GM23338 (cell line): ENCODE data around the gene DTD1. TPM values are rescaled to one million over a fixed set of nuclear protein-coding genes. Genes with fewer than 3 reads are reported as not detected.
A peak's percentile ranks its signal among the peaks of the same experiment; 100 is the strongest.

Source experiments
- ATAC-seq: fragments of 200-7000 bp; cut with Tn5 transposase; 3 replicates; pipeline ENCODE4 v1.9.1; 2020
- DNase-seq: peaks from one replicate; pipeline ENCODE4 v3.0.0-alpha.2; 2015; ENCODE audit warnings: low spot score
- H2AFZ ChIP-seq: fragments of 200-600 bp; sonication (generic); 2 replicates; pipeline ENCODE4 v1.8.0; 2016; ENCODE audit warnings: antibody characterized with exemption, mild to moderate bottlenecking, moderate library complexity
- H3F3A ChIP-seq: fragments of 200-600 bp; sonication (generic); replicated peaks from 2 replicates; pipeline ENCODE4 v1.8.0; 2017; ENCODE audit warnings: antibody characterized with exemption, mixed run types, low read depth
- H3K27ac ChIP-seq: fragments of 200-600 bp; sonication (generic); 2 replicates; pipeline ENCODE4 v1.6.1; 2016; ENCODE audit warnings: low read depth
- H3K27me3 ChIP-seq: fragments of 200-600 bp; sonication (generic); 2 replicates; pipeline ENCODE4 v1.8.0; 2016; ENCODE audit warnings: mild to moderate bottlenecking, mixed run types, moderate library complexity; ENCODE audit not compliant: insufficient read depth
- H3K36me3 ChIP-seq: fragments of 200-600 bp; sonication (generic); 2 replicates; pipeline ENCODE4 v1.8.0; 2016; ENCODE audit warnings: mild to moderate bottlenecking; ENCODE audit not compliant: insufficient read depth
- H3K4me1 ChIP-seq: fragments of 200-600 bp; sonication (generic); 2 replicates; pipeline ENCODE4 v1.8.0; 2016; ENCODE audit warnings: mild to moderate bottlenecking, moderate library complexity; ENCODE audit not compliant: insufficient read depth
- H3K4me2 ChIP-seq: fragments of 200-600 bp; sonication (generic); 2 replicates; pipeline ENCODE4 v1.7.1; 2017; ENCODE audit warnings: mixed run types
- H3K4me3 ChIP-seq: fragments of 200-600 bp; sonication (generic); 2 replicates; pipeline ENCODE4 v1.6.1; 2016; ENCODE audit warnings: mixed run types
- H3K79me2 ChIP-seq: fragments of 200-600 bp; sonication (generic); replicated peaks from 2 replicates; pipeline ENCODE4 v1.8.0; 2017; ENCODE audit warnings: mild to moderate bottlenecking; ENCODE audit not compliant: insufficient read depth
- H3K9me2 ChIP-seq: fragments of 200-600 bp; sonication (generic); 2 replicates; pipeline ENCODE4 v1.8.0; 2017; ENCODE audit not compliant: insufficient read depth
- H4K20me1 ChIP-seq: fragments of 200-600 bp; sonication (generic); replicated peaks from 2 replicates; pipeline ENCODE4 v1.8.0; 2017; ENCODE audit warnings: mild to moderate bottlenecking; ENCODE audit not compliant: insufficient read depth
- H3K27ac Mint-ChIP-seq: 2 replicates; pipeline ENCODE4 v1.8.0; 2020; ENCODE audit warnings: inconsistent platforms, mild to moderate bottlenecking, moderate library complexity, mixed read lengths
- H3K27me3 Mint-ChIP-seq: 3 replicates; pipeline ENCODE4 v1.8.0; 2022; ENCODE audit warnings: low read depth, mild to moderate bottlenecking, moderate library complexity, mixed read lengths, inconsistent platforms; ENCODE audit not compliant: insufficient read depth, poor library complexity
- H3K36me3 Mint-ChIP-seq: 3 replicates; pipeline ENCODE4 v1.8.0; 2021; ENCODE audit warnings: low read depth, mild to moderate bottlenecking, inconsistent platforms, moderate library complexity, mixed read lengths
- H3K4me1 Mint-ChIP-seq: 3 replicates; pipeline ENCODE4 v1.8.0; 2020; ENCODE audit warnings: mild to moderate bottlenecking, inconsistent platforms, mixed read lengths
- H3K4me3 Mint-ChIP-seq: 3 replicates; pipeline ENCODE4 v1.8.0; 2021; ENCODE audit warnings: moderate library complexity, mild to moderate bottlenecking, inconsistent platforms, mixed read lengths
- H3K9me3 Mint-ChIP-seq: 3 replicates; pipeline ENCODE4 v1.8.0; 2020; ENCODE audit warnings: moderate library complexity, mild to moderate bottlenecking, inconsistent platforms, mixed read lengths
- EZH2 ChIP-seq: fragments of 200-600 bp; sonication (generic); IDR thresholded peaks from one replicate; pipeline ENCODE4 v1.8.0; 2017; ENCODE audit warnings: antibody characterized with exemption, mild to moderate bottlenecking, low read depth; ENCODE audit not compliant: unreplicated experiment
- JUNB ChIP-seq: IDR thresholded peaks from one replicate; pipeline ENCODE4 v1.6.1; 2016; ENCODE audit warnings: antibody characterized with exemption; ENCODE audit not compliant: unreplicated experiment
- POLR2AphosphoS5 ChIP-seq: IDR thresholded peaks from 2 replicates; pipeline ENCODE4 v1.6.1; 2016; ENCODE audit warnings: antibody characterized with exemption, low read depth
- STAT1 ChIP-seq: IDR thresholded peaks from one replicate; pipeline ENCODE4 v1.6.1; 2016; ENCODE audit warnings: antibody characterized with exemption; ENCODE audit not compliant: unreplicated experiment
- ZNF114 ChIP-seq: fragments of 250-450 bp; sonication (Bioruptor Pico); IDR thresholded peaks from 2 replicates; pipeline ENCODE4 v1.5.0; 2020; ENCODE audit warnings: mild to moderate bottlenecking, moderate library complexity
- ZNF331 ChIP-seq: fragments of 250-450 bp; sonication (Bioruptor Pico); IDR thresholded peaks from 2 replicates; pipeline ENCODE4 v1.5.0; 2020; ENCODE audit warnings: low read depth, mild to moderate bottlenecking, moderate library complexity
- polyA plus RNA-seq: library from polyadenylated mRNA; unstranded; fragments of >200 nt; fragmentation: Nextera tagmentation; extraction: Ambion mirVana; gene quantifications from 2 replicates; pipeline ENCODE4 v1.2.1, GENCODE V29; 2016
- total RNA-seq: library from RNA; depleted of rRNA; stranded (reverse); fragments of >200 nt; shearing (Covaris generic); gene quantifications from 2 replicates; pipeline ENCODE4 v1.2.3, GENCODE V29; 2014
- TF ChIP-seq, protein P1 (sequence below): IDR thresholded peaks from one replicate; pipeline ENCODE4 v1.6.1; 2018; ENCODE audit warnings: antibody characterized with exemption; ENCODE audit not compliant: unreplicated experiment
- TF ChIP-seq, protein P2 (sequence below): IDR thresholded peaks from 2 replicates; pipeline ENCODE4 v1.6.1; 2016; ENCODE audit warnings: antibody characterized with exemption
- TF ChIP-seq, protein P3 (sequence below), 2 experiments: fragments of 200-600 bp in 1 of 2; sonication (generic) in 1 of 2; conservative IDR thresholded peaks; 2 replicates each; pipeline versions ENCODE4 v1.5.1 to v1.6.1; 2016 to 2017; ENCODE audit warnings: antibody characterized with exemption in 2 of 2, low read depth in 2 of 2, mild to moderate bottlenecking in 2 of 2, moderate library complexity in 1 of 2

Gene DTD1
- total and polyA plus RNA-seq, 2 experiments from 2014 or later, result 69.8 to 74.0 TPM

DNA sequence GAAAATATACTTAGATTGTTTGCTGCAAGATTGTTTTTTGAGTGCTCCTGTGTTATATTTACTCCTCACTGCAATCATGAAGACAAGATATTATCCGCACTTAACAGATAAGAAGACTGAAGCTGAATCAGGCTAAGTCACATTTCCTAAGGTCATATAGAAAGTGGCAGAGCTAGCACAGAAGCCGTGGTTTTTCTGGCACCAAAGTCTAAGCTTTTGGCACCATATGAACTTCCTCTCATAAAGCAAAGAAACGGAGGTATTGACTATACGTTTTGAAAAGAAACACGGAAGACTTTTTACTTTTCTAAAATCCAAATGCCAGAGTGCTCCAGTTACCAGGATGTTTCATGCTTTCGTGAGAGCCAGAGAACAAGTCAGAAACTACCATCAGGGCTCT lies 9.3 kb upstream of the DTD1 start:
- no peak for ATAC-seq
- Mint-ChIP-seq H3K4me1 (no peaks in the 10 kb centered on the region), H3K36me3 (no peaks in the 10 kb centered on the region), H3K9me3 (no peaks in the 10 kb centered on the region), H3K27ac (no peak overlapping the region), H3K27me3 (peaks cover 6% of the 10 kb centered on the region), H3K4me3 (no peak overlapping the region)
- Histone ChIP-seq H3K27me3 (no peaks in the 10 kb centered on the region), H3K79me2 (no peaks in the 10 kb centered on the region), H3K4me1 (no peaks in the 10 kb centered on the region), H2AFZ (no peak overlapping the region), H3F3A (no peaks in the 10 kb centered on the region), H4K20me1 (no peaks in the 10 kb centered on the region), H3K9me2 (no peaks in the 10 kb centered on the region), H3K4me3 (no peak overlapping the region), H3K27ac (no peak overlapping the region), H3K36me3 (no peaks in the 10 kb centered on the region), H3K4me2 (no peak overlapping the region)
- TF ChIP-seq STAT1, result no peak
- TF ChIP-seq, protein P1, sequence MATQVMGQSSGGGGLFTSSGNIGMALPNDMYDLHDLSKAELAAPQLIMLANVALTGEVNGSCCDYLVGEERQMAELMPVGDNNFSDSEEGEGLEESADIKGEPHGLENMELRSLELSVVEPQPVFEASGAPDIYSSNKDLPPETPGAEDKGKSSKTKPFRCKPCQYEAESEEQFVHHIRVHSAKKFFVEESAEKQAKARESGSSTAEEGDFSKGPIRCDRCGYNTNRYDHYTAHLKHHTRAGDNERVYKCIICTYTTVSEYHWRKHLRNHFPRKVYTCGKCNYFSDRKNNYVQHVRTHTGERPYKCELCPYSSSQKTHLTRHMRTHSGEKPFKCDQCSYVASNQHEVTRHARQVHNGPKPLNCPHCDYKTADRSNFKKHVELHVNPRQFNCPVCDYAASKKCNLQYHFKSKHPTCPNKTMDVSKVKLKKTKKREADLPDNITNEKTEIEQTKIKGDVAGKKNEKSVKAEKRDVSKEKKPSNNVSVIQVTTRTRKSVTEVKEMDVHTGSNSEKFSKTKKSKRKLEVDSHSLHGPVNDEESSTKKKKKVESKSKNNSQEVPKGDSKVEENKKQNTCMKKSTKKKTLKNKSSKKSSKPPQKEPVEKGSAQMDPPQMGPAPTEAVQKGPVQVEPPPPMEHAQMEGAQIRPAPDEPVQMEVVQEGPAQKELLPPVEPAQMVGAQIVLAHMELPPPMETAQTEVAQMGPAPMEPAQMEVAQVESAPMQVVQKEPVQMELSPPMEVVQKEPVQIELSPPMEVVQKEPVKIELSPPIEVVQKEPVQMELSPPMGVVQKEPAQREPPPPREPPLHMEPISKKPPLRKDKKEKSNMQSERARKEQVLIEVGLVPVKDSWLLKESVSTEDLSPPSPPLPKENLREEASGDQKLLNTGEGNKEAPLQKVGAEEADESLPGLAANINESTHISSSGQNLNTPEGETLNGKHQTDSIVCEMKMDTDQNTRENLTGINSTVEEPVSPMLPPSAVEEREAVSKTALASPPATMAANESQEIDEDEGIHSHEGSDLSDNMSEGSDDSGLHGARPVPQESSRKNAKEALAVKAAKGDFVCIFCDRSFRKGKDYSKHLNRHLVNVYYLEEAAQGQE, result no peak
- no peak for DNase-seq

DNA sequence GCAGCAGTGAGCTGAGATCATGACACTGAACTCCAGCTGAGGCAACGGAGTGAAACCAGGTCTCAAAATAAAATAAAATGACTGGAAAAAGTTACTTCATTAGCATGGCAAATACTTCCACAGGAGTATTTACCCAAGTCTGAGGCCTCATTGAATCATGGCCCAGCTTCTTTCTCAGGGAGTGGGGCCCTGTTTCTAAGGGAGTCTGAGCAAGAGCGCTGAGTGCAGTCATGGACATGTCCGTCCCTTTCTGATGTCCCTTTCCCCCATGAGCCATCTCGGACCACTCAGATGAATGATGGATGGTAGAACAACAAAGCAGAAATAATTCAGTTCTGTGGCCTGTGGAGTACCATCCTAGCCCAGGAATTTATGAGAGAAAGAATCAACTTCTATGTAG lies 7.8 kb upstream of the DTD1 start:
- TF ChIP-seq EZH2 (no peak), POLR2AphosphoS5 (no peak), ZNF331 (CRISPR knock-in tag) (no peak), STAT1 (no peak), ZNF114 (CRISPR knock-in tag) (no peak), JUNB (no peak)
- TF ChIP-seq, protein P1, result no peak
- TF ChIP-seq, protein P2, sequence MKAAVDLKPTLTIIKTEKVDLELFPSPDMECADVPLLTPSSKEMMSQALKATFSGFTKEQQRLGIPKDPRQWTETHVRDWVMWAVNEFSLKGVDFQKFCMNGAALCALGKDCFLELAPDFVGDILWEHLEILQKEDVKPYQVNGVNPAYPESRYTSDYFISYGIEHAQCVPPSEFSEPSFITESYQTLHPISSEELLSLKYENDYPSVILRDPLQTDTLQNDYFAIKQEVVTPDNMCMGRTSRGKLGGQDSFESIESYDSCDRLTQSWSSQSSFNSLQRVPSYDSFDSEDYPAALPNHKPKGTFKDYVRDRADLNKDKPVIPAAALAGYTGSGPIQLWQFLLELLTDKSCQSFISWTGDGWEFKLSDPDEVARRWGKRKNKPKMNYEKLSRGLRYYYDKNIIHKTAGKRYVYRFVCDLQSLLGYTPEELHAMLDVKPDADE, result no peak
- TF ChIP-seq, protein P3, sequence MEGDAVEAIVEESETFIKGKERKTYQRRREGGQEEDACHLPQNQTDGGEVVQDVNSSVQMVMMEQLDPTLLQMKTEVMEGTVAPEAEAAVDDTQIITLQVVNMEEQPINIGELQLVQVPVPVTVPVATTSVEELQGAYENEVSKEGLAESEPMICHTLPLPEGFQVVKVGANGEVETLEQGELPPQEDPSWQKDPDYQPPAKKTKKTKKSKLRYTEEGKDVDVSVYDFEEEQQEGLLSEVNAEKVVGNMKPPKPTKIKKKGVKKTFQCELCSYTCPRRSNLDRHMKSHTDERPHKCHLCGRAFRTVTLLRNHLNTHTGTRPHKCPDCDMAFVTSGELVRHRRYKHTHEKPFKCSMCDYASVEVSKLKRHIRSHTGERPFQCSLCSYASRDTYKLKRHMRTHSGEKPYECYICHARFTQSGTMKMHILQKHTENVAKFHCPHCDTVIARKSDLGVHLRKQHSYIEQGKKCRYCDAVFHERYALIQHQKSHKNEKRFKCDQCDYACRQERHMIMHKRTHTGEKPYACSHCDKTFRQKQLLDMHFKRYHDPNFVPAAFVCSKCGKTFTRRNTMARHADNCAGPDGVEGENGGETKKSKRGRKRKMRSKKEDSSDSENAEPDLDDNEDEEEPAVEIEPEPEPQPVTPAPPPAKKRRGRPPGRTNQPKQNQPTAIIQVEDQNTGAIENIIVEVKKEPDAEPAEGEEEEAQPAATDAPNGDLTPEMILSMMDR (conservative IDR thresholded peaks at IDR 0.05; ENCODE audit: low read depth in 2 of 2), result no peak
- no peak for DNase-seq
- Mint-ChIP-seq H3K4me3 (no peak overlapping the region), H3K9me3 (no peaks in the 10 kb centered on the region), H3K27ac (no peak overlapping the region), H3K36me3 (no peaks in the 10 kb centered on the region), H3K27me3 (peaks cover 8% of the 10 kb centered on the region), H3K4me1 (peaks cover 3% of the 10 kb centered on the region; the same call in 2 of the 3 replicates)
- no peak overlapping the region for H3K4me2 ChIP-seq
- H3F3A ChIP-seq, result no peaks in the 10 kb centered on the region
- no peaks in the 10 kb centered on the region for H3K4me1 ChIP-seq
- H3K9me2 ChIP-seq, result peaks cover 5% of the 10 kb centered on the region; the same call in 1 of the 2 replicates
- H3K27me3 ChIP-seq, result no peaks in the 10 kb centered on the region
- H3K79me2 ChIP-seq, result no peaks in the 10 kb centered on the region
- no peaks in the 10 kb centered on the region for H4K20me1 ChIP-seq
- no peak overlapping the region for H3K27ac ChIP-seq
- peak overlapping the region; percentile 28; the same call in 1 of the 2 replicates for H2AFZ ChIP-seq
- no peak for ATAC-seq
- no peak overlapping the region for H3K4me3 ChIP-seq
- no peaks in the 10 kb centered on the region for H3K36me3 ChIP-seq
